ENCODE results near the gene RYR2.

RYR2 gene

GRCh38 chr1:237740846-237741245 lies 698.9 kb downstream of the RYR2 start:
- Histone ChIP-seq H3K4me3 (no peak overlapping the region), H3K27ac (no peak overlapping the region)
- TF ChIP-seq, protein P1, sequence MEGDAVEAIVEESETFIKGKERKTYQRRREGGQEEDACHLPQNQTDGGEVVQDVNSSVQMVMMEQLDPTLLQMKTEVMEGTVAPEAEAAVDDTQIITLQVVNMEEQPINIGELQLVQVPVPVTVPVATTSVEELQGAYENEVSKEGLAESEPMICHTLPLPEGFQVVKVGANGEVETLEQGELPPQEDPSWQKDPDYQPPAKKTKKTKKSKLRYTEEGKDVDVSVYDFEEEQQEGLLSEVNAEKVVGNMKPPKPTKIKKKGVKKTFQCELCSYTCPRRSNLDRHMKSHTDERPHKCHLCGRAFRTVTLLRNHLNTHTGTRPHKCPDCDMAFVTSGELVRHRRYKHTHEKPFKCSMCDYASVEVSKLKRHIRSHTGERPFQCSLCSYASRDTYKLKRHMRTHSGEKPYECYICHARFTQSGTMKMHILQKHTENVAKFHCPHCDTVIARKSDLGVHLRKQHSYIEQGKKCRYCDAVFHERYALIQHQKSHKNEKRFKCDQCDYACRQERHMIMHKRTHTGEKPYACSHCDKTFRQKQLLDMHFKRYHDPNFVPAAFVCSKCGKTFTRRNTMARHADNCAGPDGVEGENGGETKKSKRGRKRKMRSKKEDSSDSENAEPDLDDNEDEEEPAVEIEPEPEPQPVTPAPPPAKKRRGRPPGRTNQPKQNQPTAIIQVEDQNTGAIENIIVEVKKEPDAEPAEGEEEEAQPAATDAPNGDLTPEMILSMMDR (IDR thresholded peaks at IDR 0.05) = no peak
- no peak for DNase-seq (ENCODE audit: low spot score)

DNA sequence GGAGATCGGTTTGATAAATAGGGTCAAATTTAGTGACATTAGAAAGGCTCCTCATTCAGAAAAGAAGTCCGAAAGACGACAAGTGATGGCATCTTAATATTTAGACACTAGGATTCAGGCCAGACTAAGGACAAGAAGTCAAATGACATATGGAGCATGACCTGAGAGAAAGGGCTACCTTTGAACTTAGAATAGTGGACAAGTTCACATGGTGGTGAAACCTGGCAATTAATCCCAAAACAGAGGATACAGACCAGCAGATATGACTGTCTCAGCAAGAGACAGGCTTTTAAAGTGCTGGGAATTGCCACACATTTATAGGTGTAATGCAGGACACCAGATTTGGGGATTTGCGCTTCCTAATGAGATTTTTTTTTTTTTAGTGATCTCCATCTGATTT lies 703.6 kb downstream of the RYR2 start:
- no peak for DNase-seq (ENCODE audit: low spot score)
- TF ChIP-seq, protein P1 (IDR thresholded peaks at IDR 0.05) = no peak
- no peak overlapping the region for H3K4me3 ChIP-seq
- H3K27ac ChIP-seq = no peak overlapping the region

- no peak overlapping the region for H3K27ac ChIP-seq
- no peak for DNase-seq (ENCODE audit: low spot score)
- H3K4me3 ChIP-seq = no peak overlapping the region
- TF ChIP-seq, protein P1 (IDR thresholded peaks at IDR 0.05) = no peak
Measured at GRCh38 chr1:237748171-237748960, 706.4 kb downstream of the RYR2 start.

DNA sequence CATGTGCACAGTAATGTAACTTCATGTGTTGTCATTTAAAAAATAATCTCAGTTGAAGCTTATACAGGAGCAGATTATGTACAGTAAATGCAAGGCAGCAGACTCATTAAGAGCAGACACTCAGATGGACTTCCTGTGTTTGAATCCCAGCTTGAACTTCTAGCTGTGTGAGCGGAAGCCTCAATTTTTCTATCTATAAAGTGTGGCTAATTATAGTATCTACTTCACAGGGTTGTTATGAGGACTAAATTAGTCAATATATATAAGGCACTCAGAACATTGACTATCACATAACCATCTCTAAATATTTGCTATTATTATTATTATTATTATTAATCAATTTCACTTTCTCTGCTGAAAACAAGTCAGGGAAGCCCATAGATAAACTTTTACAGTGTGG lies 707.1 kb downstream of the RYR2 start:
- no peak for DNase-seq (ENCODE audit: low spot score)
- H3K4me3 ChIP-seq = no peak overlapping the region
- TF ChIP-seq, protein P1 (IDR thresholded peaks at IDR 0.05) = no peak
- H3K27ac ChIP-seq = no peak overlapping the region

DNA sequence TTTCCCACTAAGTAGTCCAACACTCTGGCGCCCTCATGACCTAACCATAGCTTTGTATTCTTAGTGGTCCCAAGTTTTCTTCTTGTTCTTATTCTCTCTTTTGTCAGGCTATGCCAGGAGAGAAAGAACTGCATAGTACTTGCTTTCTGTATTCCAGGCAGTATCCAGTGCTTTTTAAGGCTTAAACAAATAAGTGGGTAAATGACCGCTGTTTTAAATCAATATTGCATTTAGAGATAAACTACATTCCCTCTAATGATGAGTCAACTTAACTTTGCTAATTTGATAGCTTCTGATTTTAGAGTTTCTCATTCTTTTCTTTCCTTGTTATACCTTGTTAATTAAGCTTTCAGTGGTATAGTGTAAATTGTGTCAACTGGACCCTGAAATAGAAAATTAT lies 709.1 kb downstream of the RYR2 start:
- DNase-seq (ENCODE audit: low spot score) = no peak
- Histone ChIP-seq H3K4me3 (no peak overlapping the region), H3K27ac (no peak overlapping the region)
- TF ChIP-seq, protein P1 (IDR thresholded peaks at IDR 0.05) = no peak

DNA sequence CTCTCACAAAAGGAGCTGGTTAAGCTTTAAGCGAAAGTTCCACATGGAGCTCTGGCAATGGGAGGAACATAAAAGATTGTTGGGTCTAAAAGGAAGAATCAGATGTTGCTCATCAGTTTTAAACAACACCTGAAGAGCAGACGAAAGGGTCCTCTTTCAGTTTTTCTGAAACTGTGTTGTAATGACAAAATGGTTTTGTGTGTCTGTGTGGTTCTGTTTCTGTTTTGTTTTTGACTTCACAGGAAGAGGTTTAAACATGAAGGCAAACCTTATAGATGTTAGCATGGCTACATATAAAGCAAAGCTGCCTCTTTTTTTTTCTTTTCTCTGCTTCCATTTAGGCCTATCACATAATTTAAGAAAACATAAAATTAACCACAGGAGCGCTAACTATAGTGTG lies 712.6 kb downstream of the RYR2 start:
- no peak overlapping the region for H3K27ac ChIP-seq
- H3K4me3 ChIP-seq = no peak overlapping the region
- TF ChIP-seq, protein P1 (IDR thresholded peaks at IDR 0.05) = no peak

GRCh38 chr1:237756304-237756967 lies 714.5 kb downstream of the RYR2 start:
- Histone ChIP-seq H3K4me3 (no peak overlapping the region), H3K27ac (no peak overlapping the region)
- TF ChIP-seq, protein P1 (IDR thresholded peaks at IDR 0.05) = no peak
- DNase-seq (ENCODE audit: low spot score) = no peak

More for the DNA sequence above, 712.6 kb downstream of the RYR2 start:
- DNase-seq (ENCODE audit: low spot score) = no peak
